HCT116 (cell line): ENCODE results near the gene TCP11L2. TPM values are rescaled to one million over a fixed set of nuclear protein-coding genes. Genes with fewer than 3 reads are reported as not detected.

Source experiments
- ATAC-seq: fragments of 200-7000 bp; cut with Tn5 transposase; 2 replicates; pipeline ENCODE4 v1.9.1; 2020; ENCODE audit warnings: mild to moderate bottlenecking, moderate library complexity
- BruUV-seq: library from RNA; stranded (reverse); fragments of 400-500 nt; replicated peaks from 2 replicates; lab custom pipeline; 2021; lab: Mats Ljungman, UMichigan
- CTCF ChIA-PET: fragments of 300-600 bp; sonication (Branson Sonifier 250); formaldehyde crosslinking; loops from one replicate; lab custom pipeline; 2021; ENCODE audit warnings: antibody characterized with exemption; lab: Charles Lee
- POLR2A ChIA-PET: fragments of 300-600, 350-600 bp; sonication (Branson Sonifier 250); formaldehyde crosslinking; loops from one replicate; lab custom pipeline; 2021; ENCODE audit warnings: antibody characterized with exemption; lab: Charles Lee
- RAD21 ChIA-PET, 2 experiments: fragments of 300-600 bp; sonication (Branson Sonifier 250); formaldehyde crosslinking; loops; one replicate each; lab custom pipeline; 2023; ENCODE audit warnings: low total read pairs in 2 of 2; ENCODE audit not compliant: uncharacterized antibody in 2 of 2, unreplicated experiment in 2 of 2, low non-redundant PET in 1 of 2; lab: Charles Lee
- DNase-seq: peaks from one replicate; pipeline ENCODE4 v3.0.0-alpha.2; 2010; ENCODE audit warnings: low read depth, low spot score
- H2AFZ ChIP-seq: fragments of 200-600 bp; shearing (Covaris generic), sonication (generic); 2 replicates; pipeline ENCODE4 v1.6.1; 2017; ENCODE audit warnings: low read depth, mixed run types, mixed read lengths, antibody characterized with exemption, low read length; ENCODE audit not compliant: poor library complexity, severe bottlenecking
- H3K27ac ChIP-seq: 2 replicates; pipeline ENCODE4 v1.5.1; 2012; ENCODE audit warnings: low read depth, low read length
- H3K27me3 ChIP-seq: fragments of 200-600 bp; sonication (generic); 2 replicates; pipeline ENCODE4 v1.6.1; 2016; ENCODE audit warnings: mixed run types, low read length, mixed read lengths; ENCODE audit not compliant: insufficient read depth
- H3K36me3 ChIP-seq, 2 experiments: fragments of 200-500 bp in 1 of 2; fragments of 200-600 bp in 1 of 2; sonication (Bioruptor generic) in 1 of 2; sonication (generic) in 1 of 2; 2 replicates each; pipeline versions ENCODE4 v1.5.1 to v1.6.1; 2014 to 2016; ENCODE audit warnings: low read length in 2 of 2, inconsistent platforms in 1 of 2, mixed read lengths in 1 of 2, mixed run types in 1 of 2; ENCODE audit not compliant: insufficient read depth in 2 of 2, control insufficient read depth in 1 of 2
- H3K4me1 ChIP-seq, 2 experiments: fragments of 200-600 bp in 1 of 2; sonication (generic) in 1 of 2; 2 replicates each; pipeline versions ENCODE4 v1.5.1 to v1.6.1; 2012 to 2017; ENCODE audit warnings: low read length in 2 of 2, inconsistent platforms in 1 of 2, mild to moderate bottlenecking in 1 of 2, mixed read lengths in 1 of 2, mixed run types in 1 of 2, moderate library complexity in 1 of 2; ENCODE audit not compliant: insufficient read depth in 2 of 2, control insufficient read depth in 1 of 2
- H3K4me2 ChIP-seq: fragments of 200-600 bp; sonication (generic); 2 replicates; pipeline ENCODE4 v1.6.1; 2017; ENCODE audit warnings: mixed run types, low read length, mixed read lengths
- H3K4me3 ChIP-seq, 2 experiments: fragments of 200-600 bp in 1 of 2; sonication (generic) in 1 of 2; replicated peaks in 1 of 2; 2 replicates each; pipeline ENCODE4 v1.5.1; 2011 to 2016; ENCODE audit warnings: low read length in 2 of 2, control low read depth in 1 of 2, low read depth in 1 of 2, mild to moderate bottlenecking in 1 of 2, mixed read lengths in 1 of 2, mixed run types in 1 of 2
- H3K79me2 ChIP-seq: fragments of 200-600 bp; sonication (generic); 2 replicates; pipeline ENCODE4 v1.6.1; 2017; ENCODE audit warnings: mild to moderate bottlenecking, mixed run types, low read length, moderate library complexity, mixed read lengths; ENCODE audit not compliant: insufficient read depth
- H3K9ac ChIP-seq: fragments of 200-600 bp; sonication (generic); 2 replicates; pipeline ENCODE4 v1.6.1; 2016; ENCODE audit warnings: low read length, mixed read lengths
- H3K9me2 ChIP-seq: fragments of 200-600 bp; sonication (generic), shearing (Covaris generic); 2 replicates; pipeline ENCODE4 v1.6.1; 2017; ENCODE audit warnings: mixed run types, mild to moderate bottlenecking, moderate library complexity; ENCODE audit not compliant: insufficient read depth
- H3K9me3 ChIP-seq, 2 experiments: fragments of 200-500 bp in 1 of 2; fragments of 200-600 bp in 1 of 2; sonication (Bioruptor generic) in 1 of 2; sonication (generic) in 1 of 2; 2 replicates each; pipeline ENCODE4 v1.6.1; 2014 to 2017; ENCODE audit warnings: low read length in 2 of 2, mixed read lengths in 2 of 2, inconsistent platforms in 1 of 2, low read depth in 1 of 2, mild to moderate bottlenecking in 1 of 2, mixed run types in 1 of 2, moderate library complexity in 1 of 2; ENCODE audit not compliant: control insufficient read depth in 1 of 2, insufficient read depth in 1 of 2
- H4K20me1 ChIP-seq: fragments of 200-600 bp; sonication (generic), shearing (Covaris generic); 2 replicates; pipeline ENCODE4 v1.6.1; 2017; ENCODE audit warnings: mixed run types, mild to moderate bottlenecking, moderate library complexity; ENCODE audit not compliant: insufficient read depth
- CEBPB ChIP-seq: IDR thresholded peaks from 2 replicates; pipeline ENCODE4 v1.6.1; 2012; ENCODE audit warnings: low read depth
- ELF1 ChIP-seq: IDR thresholded peaks from 2 replicates; pipeline ENCODE4 v1.6.1; 2012; ENCODE audit warnings: low read depth, borderline replicate concordance
- JUND ChIP-seq: IDR thresholded peaks from 2 replicates; pipeline ENCODE4 v1.6.1; 2012
- POLR2AphosphoS5 ChIP-seq: IDR thresholded peaks from 2 replicates; pipeline ENCODE4 v1.6.1; 2011; ENCODE audit warnings: mild to moderate bottlenecking, low read depth, low read length, moderate library complexity
- SRF ChIP-seq: IDR thresholded peaks from 2 replicates; pipeline ENCODE4 v1.6.1; 2012; ENCODE audit warnings: low read depth
- TCF7L2 ChIP-seq: IDR thresholded peaks from 2 replicates; pipeline ENCODE4 v1.7.0; 2011; ENCODE audit warnings: borderline replicate concordance, inconsistent platforms; ENCODE audit not compliant: insufficient read depth, insufficient read length; ENCODE audit errors: extremely low read depth
- intact Hi-C: fragments of 100-400 bp; cut with micrococcal nuclease; formaldehyde crosslinking; loops from 2 replicates; pipeline ENCODE4 v1.10.0; 2022
- total RNA-seq: library from RNA; stranded (reverse); gene quantifications from one replicate; pipeline ENCODE4 v1.2.1, GENCODE V29; 2021; ENCODE audit not compliant: unreplicated experiment
- TF ChIP-seq, protein P1 (sequence below): IDR thresholded peaks from 2 replicates; pipeline ENCODE4 v1.6.1; 2012; ENCODE audit warnings: low read depth
- TF ChIP-seq, protein P2 (sequence below): IDR thresholded peaks from 2 replicates; pipeline ENCODE4 v1.6.1; 2012

TCP11L2 gene
- total RNA-seq, 1 experiment from 2014 or later: 14.4 TPM

DNA sequence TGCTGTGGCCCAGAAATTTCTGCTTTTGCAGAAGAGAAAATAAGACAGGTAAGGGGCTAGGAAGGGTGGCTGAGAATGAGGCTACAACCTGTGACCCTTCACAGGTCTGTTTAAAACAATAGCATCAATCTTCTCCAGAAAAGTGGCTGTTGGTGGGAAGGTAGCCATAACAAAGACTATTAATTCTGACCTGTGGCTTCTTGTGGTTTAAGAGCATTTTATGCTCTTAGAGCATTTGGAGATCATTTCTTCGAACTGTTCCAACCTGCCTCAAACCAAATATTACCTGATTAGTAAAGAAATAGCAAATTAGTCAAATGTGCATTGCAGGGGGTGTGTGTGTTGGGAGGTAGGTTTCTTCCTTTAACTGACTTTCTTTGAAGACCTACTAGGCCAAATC, 15.2 kb upstream of the TCP11L2 start:
- peaks cover 7 to 17% of the 10 kb centered on the region in 2 experiments for H3K4me1 ChIP-seq
- no peaks in the 10 kb centered on the region for H3K36me3 ChIP-seq
- H4K20me1 ChIP-seq: no peaks in the 10 kb centered on the region
- DNase-seq: no peak
- BruUV-seq: no TSS peak
- H3K27me3 ChIP-seq: no peaks in the 10 kb centered on the region
- no peak overlapping the region for H2AFZ ChIP-seq
- H3K4me2 ChIP-seq: no peak overlapping the region
- RAD21 ChIA-PET: no interaction called here
- TF ChIP-seq JUND (no peak), TCF7L2 (no peak)
- TF ChIP-seq, protein P1, sequence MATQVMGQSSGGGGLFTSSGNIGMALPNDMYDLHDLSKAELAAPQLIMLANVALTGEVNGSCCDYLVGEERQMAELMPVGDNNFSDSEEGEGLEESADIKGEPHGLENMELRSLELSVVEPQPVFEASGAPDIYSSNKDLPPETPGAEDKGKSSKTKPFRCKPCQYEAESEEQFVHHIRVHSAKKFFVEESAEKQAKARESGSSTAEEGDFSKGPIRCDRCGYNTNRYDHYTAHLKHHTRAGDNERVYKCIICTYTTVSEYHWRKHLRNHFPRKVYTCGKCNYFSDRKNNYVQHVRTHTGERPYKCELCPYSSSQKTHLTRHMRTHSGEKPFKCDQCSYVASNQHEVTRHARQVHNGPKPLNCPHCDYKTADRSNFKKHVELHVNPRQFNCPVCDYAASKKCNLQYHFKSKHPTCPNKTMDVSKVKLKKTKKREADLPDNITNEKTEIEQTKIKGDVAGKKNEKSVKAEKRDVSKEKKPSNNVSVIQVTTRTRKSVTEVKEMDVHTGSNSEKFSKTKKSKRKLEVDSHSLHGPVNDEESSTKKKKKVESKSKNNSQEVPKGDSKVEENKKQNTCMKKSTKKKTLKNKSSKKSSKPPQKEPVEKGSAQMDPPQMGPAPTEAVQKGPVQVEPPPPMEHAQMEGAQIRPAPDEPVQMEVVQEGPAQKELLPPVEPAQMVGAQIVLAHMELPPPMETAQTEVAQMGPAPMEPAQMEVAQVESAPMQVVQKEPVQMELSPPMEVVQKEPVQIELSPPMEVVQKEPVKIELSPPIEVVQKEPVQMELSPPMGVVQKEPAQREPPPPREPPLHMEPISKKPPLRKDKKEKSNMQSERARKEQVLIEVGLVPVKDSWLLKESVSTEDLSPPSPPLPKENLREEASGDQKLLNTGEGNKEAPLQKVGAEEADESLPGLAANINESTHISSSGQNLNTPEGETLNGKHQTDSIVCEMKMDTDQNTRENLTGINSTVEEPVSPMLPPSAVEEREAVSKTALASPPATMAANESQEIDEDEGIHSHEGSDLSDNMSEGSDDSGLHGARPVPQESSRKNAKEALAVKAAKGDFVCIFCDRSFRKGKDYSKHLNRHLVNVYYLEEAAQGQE: no peak
- TF ChIP-seq, all 23 proteins: peak for 0
- ChIA-PET POLR2A (no interaction called here), CTCF (no interaction called here)
- no peak overlapping the region for H3K4me3 ChIP-seq
- no peak overlapping the region for H3K9ac ChIP-seq
- H3K27ac ChIP-seq: no peak overlapping the region
- H3K79me2 ChIP-seq: no peaks in the 10 kb centered on the region
- no peaks in the 10 kb centered on the region for H3K9me3 ChIP-seq
- H3K9me2 ChIP-seq: no peaks in the 10 kb centered on the region
- ATAC-seq: no peak
- intact Hi-C loops: no loop called here

- no peak for DNase-seq
Measured at GRCh38 chr12:106288101-106288493, 14.4 kb upstream of the TCP11L2 start.

More at GRCh38 chr12:106288101-106288493, 14.4 kb upstream of the TCP11L2 start:
- ChIA-PET CTCF (no interaction called here), POLR2A (no interaction called here), RAD21 (no interaction called here)
- Histone ChIP-seq H3K9me3 (no peaks in the 10 kb centered on the region), H3K27me3 (no peaks in the 10 kb centered on the region), H3K79me2 (no peaks in the 10 kb centered on the region), H2AFZ (peak overlapping the region; percentile 10), H3K4me3 (no peak overlapping the region), H3K27ac (no peak overlapping the region), H3K36me3 (no peaks in the 10 kb centered on the region), H3K9ac (no peak overlapping the region), H3K4me1 (peaks cover 7 to 17% of the 10 kb centered on the region in 2 experiments), H3K4me2 (peak overlapping the region; percentile 37; the same call in 1 of the 2 replicates), H4K20me1 (no peaks in the 10 kb centered on the region), H3K9me2 (no peaks in the 10 kb centered on the region)
- no peak for TF ChIP-seq CEBPB
- no peak for TF ChIP-seq JUND
- no peak for TF ChIP-seq TCF7L2
- TF ChIP-seq POLR2AphosphoS5: no peak
- no peak for TF ChIP-seq SRF
- TF ChIP-seq, protein P2, sequence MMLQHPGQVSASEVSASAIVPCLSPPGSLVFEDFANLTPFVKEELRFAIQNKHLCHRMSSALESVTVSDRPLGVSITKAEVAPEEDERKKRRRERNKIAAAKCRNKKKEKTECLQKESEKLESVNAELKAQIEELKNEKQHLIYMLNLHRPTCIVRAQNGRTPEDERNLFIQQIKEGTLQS: no peak
- TF ChIP-seq ELF1: no peak
- TSS peak; percentile 95 for BruUV-seq
- intact Hi-C loops: no loop called here
- ATAC-seq: peak; percentile 37; the same call in 1 of the 2 replicates
